H1 (cell line): ENCODE results near the gene EED. TPM values are rescaled to one million over a fixed set of nuclear protein-coding genes. Genes with fewer than 3 reads are reported as not detected.

ENCODE experiments used
- CTCF ChIA-PET: fragments of 300-600 bp; sonication (Branson Sonifier 250); formaldehyde crosslinking; loops from one replicate; lab custom pipeline; 2021; ENCODE audit not compliant: partially characterized antibody; lab: Charles Lee
- POLR2A ChIA-PET: fragments of 300-600 bp; sonication (Branson Sonifier 250); formaldehyde crosslinking; loops from one replicate; lab custom pipeline; 2021; ENCODE audit warnings: inconsistent platforms; ENCODE audit not compliant: partially characterized antibody; lab: Charles Lee
- DNase-seq, 2 experiments: peaks; one replicate each; pipeline versions ENCODE4 v3.0.0 to v3.0.0-alpha.2; 2010 to 2022; ENCODE audit warnings: low spot score in 2 of 2, low read depth in 1 of 2, mixed read lengths in 1 of 2
- FAIRE-seq: peaks from 2 replicates; lab custom pipeline; 2011; peaks lifted over from hg19 to GRCh38; lab: Jason Lieb, UNC
- H2AFZ ChIP-seq: 2 replicates; pipeline ENCODE4 v1.8.1; 2012; ENCODE audit warnings: low read length, inconsistent platforms
- H2AK5ac ChIP-seq: 2 replicates; pipeline ENCODE4 v1.6.1; 2013; ENCODE audit warnings: low read depth, low read length
- H2BK120ac ChIP-seq: replicated peaks from 2 replicates; pipeline ENCODE3; 2013; ENCODE audit warnings: low read depth, low read length, inconsistent platforms
- H2BK12ac ChIP-seq: 2 replicates; pipeline ENCODE4 v1.6.1; 2013; ENCODE audit warnings: low read depth, low read length
- H2BK15ac ChIP-seq: 2 replicates; pipeline ENCODE4 v1.6.1; 2013; ENCODE audit warnings: low read length
- H2BK20ac ChIP-seq: 2 replicates; pipeline ENCODE4 v1.6.1; 2013; ENCODE audit warnings: low read length
- H2BK5ac ChIP-seq: 2 replicates; pipeline ENCODE4 v1.6.1; 2013; ENCODE audit warnings: low read depth, low read length
- H3K14ac ChIP-seq: 2 replicates; pipeline ENCODE4 v1.6.1; 2013; ENCODE audit warnings: inconsistent platforms; ENCODE audit not compliant: insufficient read length
- H3K18ac ChIP-seq: 2 replicates; pipeline ENCODE4 v1.6.1; 2013; ENCODE audit warnings: low read length; ENCODE audit errors: extremely low read depth
- H3K23ac ChIP-seq: 2 replicates; pipeline ENCODE4 v1.6.1; 2013; ENCODE audit warnings: inconsistent platforms; ENCODE audit not compliant: insufficient read length
- H3K23me2 ChIP-seq: 2 replicates; pipeline ENCODE4 v1.6.1; 2013; ENCODE audit warnings: low read depth, low read length
- H3K27ac ChIP-seq: 2 replicates; pipeline ENCODE4 v1.6.1; 2011; ENCODE audit warnings: low read depth, low read length, inconsistent platforms
- H3K27me3 ChIP-seq, 4 experiments: replicated peaks in 1 of 4; 1 replicate in 1 of 4; 2 replicates in 3 of 4; pipeline versions ENCODE4 v1.6.1 to v1.8.1; 2011 to 2013; ENCODE audit warnings: low read length in 3 of 4, mild to moderate bottlenecking in 3 of 4, inconsistent platforms in 2 of 4, mixed read lengths in 2 of 4, moderate library complexity in 1 of 4; ENCODE audit not compliant: control insufficient read depth in 3 of 4, insufficient read depth in 3 of 4; ENCODE audit errors: extremely low read depth in 1 of 4
- H3K36me3 ChIP-seq, 4 experiments: 2 replicates each; pipeline versions ENCODE4 v1.6.1 to v1.8.1; 2011 to 2013; ENCODE audit warnings: mild to moderate bottlenecking in 4 of 4, low read length in 3 of 4, moderate library complexity in 2 of 4, control low read depth in 1 of 4, inconsistent platforms in 1 of 4; ENCODE audit not compliant: insufficient read depth in 4 of 4, control insufficient read depth in 2 of 4
- H3K4ac ChIP-seq: replicated peaks from 2 replicates; pipeline ENCODE3; 2013; ENCODE audit warnings: low read length, low read depth, mixed read lengths, inconsistent platforms; ENCODE audit not compliant: insufficient read length
- H3K4me1 ChIP-seq, 4 experiments: replicated peaks in 1 of 4; 1 replicate in 1 of 4; 2 replicates in 3 of 4; pipeline versions ENCODE4 v1.6.1 to v1.8.1; 2011 to 2013; ENCODE audit warnings: low read length in 3 of 4, inconsistent platforms in 2 of 4, mixed read lengths in 1 of 4; ENCODE audit not compliant: insufficient read depth in 4 of 4, control insufficient read depth in 3 of 4
- H3K4me2 ChIP-seq, 2 experiments: 2 replicates each; pipeline versions ENCODE4 v1.6.1 to v1.8.1; 2011 to 2013; ENCODE audit warnings: low read depth in 2 of 2, low read length in 2 of 2, control low read depth in 1 of 2, inconsistent platforms in 1 of 2, mild to moderate bottlenecking in 1 of 2; ENCODE audit not compliant: insufficient read depth in 1 of 2
- H3K4me3 ChIP-seq, 4 experiments: fragments of 200-600, 300-600 bp in 1 of 4; sonication (generic), shearing (Covaris generic), sonication (Bioruptor Twin) in 1 of 4; 2 replicates each; pipeline versions ENCODE4 v1.5.1 to v1.8.1; 2011 to 2016; ENCODE audit warnings: low read length in 4 of 4, low read depth in 3 of 4, control low read depth in 2 of 4, inconsistent platforms in 2 of 4, mild to moderate bottlenecking in 2 of 4, mixed read lengths in 1 of 4, moderate library complexity in 1 of 4; ENCODE audit not compliant: insufficient read depth in 2 of 4; ENCODE audit errors: extremely low read depth in 1 of 4
- H3K56ac ChIP-seq: replicated peaks from 2 replicates; pipeline ENCODE3; 2013; ENCODE audit warnings: low read depth, mild to moderate bottlenecking, mixed read lengths, low read length, inconsistent platforms; ENCODE audit not compliant: insufficient read length
- H3K79me1 ChIP-seq: 2 replicates; pipeline ENCODE4 v1.6.1; 2013; ENCODE audit warnings: low read depth, low read length, control low read depth
- H3K79me2 ChIP-seq, 2 experiments: 2 replicates each; pipeline versions ENCODE4 v1.6.1 to v1.8.1; 2012 to 2013; ENCODE audit warnings: low read length in 2 of 2, mild to moderate bottlenecking in 2 of 2, inconsistent platforms in 1 of 2; ENCODE audit not compliant: insufficient read depth in 2 of 2, control insufficient read depth in 1 of 2
- H3K9ac ChIP-seq, 4 experiments: replicated peaks in 1 of 4; 1 replicate in 1 of 4; 2 replicates in 3 of 4; pipeline versions ENCODE4 v1.6.1 to v1.8.1; 2011 to 2013; ENCODE audit warnings: low read depth in 3 of 4, low read length in 3 of 4, control low read depth in 2 of 4, mild to moderate bottlenecking in 2 of 4, moderate library complexity in 2 of 4, inconsistent platforms in 1 of 4; ENCODE audit errors: extremely low read depth in 1 of 4
- H3K9me3 ChIP-seq, 2 experiments: 2 replicates each; pipeline versions ENCODE4 v1.6.1 to v1.8.1; 2012 to 2013; ENCODE audit warnings: mild to moderate bottlenecking in 2 of 2, moderate library complexity in 2 of 2, control low read depth in 1 of 2, inconsistent platforms in 1 of 2, low read depth in 1 of 2, low read length in 1 of 2, mixed read lengths in 1 of 2; ENCODE audit not compliant: insufficient read depth in 2 of 2
- H4K20me1 ChIP-seq, 2 experiments: replicated peaks in 1 of 2; 2 replicates each; pipeline versions ENCODE3 to v1.8.1; 2011 to 2013; ENCODE audit warnings: inconsistent platforms in 2 of 2, low read length in 2 of 2, mild to moderate bottlenecking in 1 of 2; ENCODE audit not compliant: insufficient read depth in 2 of 2, control insufficient read depth in 1 of 2
- H4K5ac ChIP-seq: 2 replicates; pipeline ENCODE4 v1.6.1; 2013; ENCODE audit warnings: low read length, low read depth, mixed read lengths, inconsistent platforms; ENCODE audit not compliant: insufficient read length
- H4K8ac ChIP-seq: 2 replicates; pipeline ENCODE4 v1.8.0; 2013; ENCODE audit warnings: mild to moderate bottlenecking, moderate library complexity, low read length, inconsistent platforms; ENCODE audit not compliant: insufficient read depth; ENCODE audit errors: extremely low read depth
- H4K91ac ChIP-seq: replicated peaks from 2 replicates; pipeline ENCODE3; 2013; ENCODE audit warnings: low read length, mixed read lengths, inconsistent platforms; ENCODE audit not compliant: insufficient read length
- CHD1 ChIP-seq: IDR thresholded peaks from 2 replicates; pipeline ENCODE4 v1.6.1; 2012; ENCODE audit warnings: low read depth, low read length, improper control_type of control experiment
- FOSL1 ChIP-seq: IDR thresholded peaks from 2 replicates; pipeline ENCODE4 v1.6.1; 2011; ENCODE audit warnings: mild to moderate bottlenecking, low read depth, low read length, moderate library complexity; ENCODE audit not compliant: insufficient read depth
- MAFK ChIP-seq: IDR thresholded peaks from 2 replicates; pipeline ENCODE4 v1.6.1; 2012; ENCODE audit warnings: low read depth, mild to moderate bottlenecking, improper control_type of control experiment, low read length
- SIX5 ChIP-seq: IDR thresholded peaks from 2 replicates; pipeline ENCODE4 v1.6.1; 2011; ENCODE audit warnings: mild to moderate bottlenecking, low read depth, low read length
- SP1 ChIP-seq: IDR thresholded peaks from 2 replicates; pipeline ENCODE4 v1.6.1; 2011; ENCODE audit warnings: low read depth, low read length
- SP4 ChIP-seq: IDR thresholded peaks from 2 replicates; pipeline ENCODE4 v1.6.1; 2012; ENCODE audit warnings: low read length, inconsistent platforms
- WGBS, 2 experiments: shearing (Covaris generic) in 1 of 2; methylation state at CpG; one replicate each; pipeline versions ENCODE4 v1.1.6 to v1.1.7; 2013 to 2015; ENCODE audit warnings: low lambda C conversion rate in 2 of 2, mixed read lengths in 2 of 2, inconsistent platforms in 1 of 2, low coverage in 1 of 2, missing lambda C conversion rate in 1 of 2; ENCODE audit not compliant: insufficient replicate concordance in 2 of 2, insufficient coverage in 1 of 2, insufficient read length in 1 of 2; ENCODE audit errors: extremely low coverage in 1 of 2, missing lambda C conversion rate in 1 of 2; 5-methylcytosine and 5-hydroxymethylcytosine counted together
- polyA plus RNA-seq, 7 experiments: library from polyadenylated mRNA; depleted of rRNA in 3 of 7; stranded (reverse) in 5 of 7; unstranded in 2 of 7; fragments of >200 nt in 5 of 7; fragments of 200-250 nt in 2 of 7; gene quantifications; 1 replicate in 5 of 7; 2 replicates in 1 of 7; 4 replicates in 1 of 7; pipeline versions ENCODE4 v1.2.1 to v1.2.3, GENCODE V29; 2011 to 2013; ENCODE audit warnings: missing spikeins in 2 of 7, mixed read lengths in 2 of 7
- total RNA-seq: library from RNA; stranded (reverse); fragmentation: NEBNext Ultra II Directional; extraction: Animal tissue kit (Norgen Biotek cat#: 25700); gene quantifications from 2 replicates; pipeline ENCODE4 v1.2.1, GENCODE V29; 2021
- TF ChIP-seq, protein P1 (sequence below): IDR thresholded peaks from 2 replicates; pipeline ENCODE4 v1.6.1; 2012; ENCODE audit warnings: low read length, inconsistent platforms
- TF ChIP-seq, protein P2 (sequence below): IDR thresholded peaks from 2 replicates; pipeline ENCODE4 v1.6.1; 2012; ENCODE audit warnings: inconsistent platforms

EED gene
- total and polyA plus RNA-seq, 2 of the 8 experiments (the other 6 are each of a cell fraction or from before 2014, with no cell fraction given), result 12.6 to 26.9 TPM

DNA sequence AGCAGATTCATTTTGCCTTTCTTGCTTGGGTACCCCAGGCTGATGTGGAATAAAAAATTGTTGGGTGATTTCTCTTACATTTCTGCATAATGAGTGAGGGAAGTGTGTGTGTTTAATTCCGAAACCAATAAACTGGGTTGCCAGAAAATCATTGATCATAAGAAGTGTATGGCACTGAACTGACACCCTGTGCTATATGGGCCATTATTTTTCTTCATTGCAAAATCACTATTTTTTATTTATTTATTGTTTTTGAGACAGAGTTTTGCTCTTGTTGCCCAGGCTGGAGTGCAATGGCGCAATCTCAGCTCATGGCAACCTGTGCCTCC is 42.9 kb downstream of the EED start:
- WGBS, 2 experiments, result 100% methylated on average over 2 of the region's 2 CpGs; no CpG with 5 or more reads in 1 of the 2 experiments
- Histone ChIP-seq H3K18ac (no peak overlapping the region), H3K27me3 (no peaks in the 10 kb centered on the region), H3K27ac (no peak overlapping the region), H4K91ac (no peak overlapping the region), H2AK5ac (no peak overlapping the region), H3K36me3 (peaks cover 0 to 6% (median 0%) of the 10 kb centered on the region in 4 experiments; a peak in 1 of 8 replicates), H3K4me3 (no peak overlapping the region), H3K23me2 (no peaks in the 10 kb centered on the region), H3K4me2 (no peak overlapping the region), H3K79me1 (no peaks in the 10 kb centered on the region), H4K5ac (no peak overlapping the region), H3K79me2 (no peaks in the 10 kb centered on the region), H3K9me3 (no peaks in the 10 kb centered on the region), H2BK120ac (no peak overlapping the region), H3K14ac (no peak overlapping the region), H2BK5ac (no peak overlapping the region), H2AFZ (no peak overlapping the region), H3K9ac (no peak overlapping the region), H3K4me1 (peaks cover 0 to 3% (median 0%) of the 10 kb centered on the region in 4 experiments; a peak in 1 of 7 replicates), H2BK20ac (no peak overlapping the region), H3K56ac (no peak overlapping the region), H2BK15ac (no peak overlapping the region), H3K4ac (no peak overlapping the region), H3K23ac (no peak overlapping the region), H4K20me1 (no peaks in the 10 kb centered on the region), H4K8ac (no peak overlapping the region), H2BK12ac (no peak overlapping the region)
- POLR2A ChIA-PET, result no interaction called here
- no peak for DNase-seq
- no peak for FAIRE-seq
- CTCF ChIA-PET, result no interaction called here
- TF ChIP-seq MAFK (no peak), SIX5 (no peak), CHD1 (no peak), SP4 (no peak), SP1 (no peak), FOSL1 (no peak)
- TF ChIP-seq, protein P1, sequence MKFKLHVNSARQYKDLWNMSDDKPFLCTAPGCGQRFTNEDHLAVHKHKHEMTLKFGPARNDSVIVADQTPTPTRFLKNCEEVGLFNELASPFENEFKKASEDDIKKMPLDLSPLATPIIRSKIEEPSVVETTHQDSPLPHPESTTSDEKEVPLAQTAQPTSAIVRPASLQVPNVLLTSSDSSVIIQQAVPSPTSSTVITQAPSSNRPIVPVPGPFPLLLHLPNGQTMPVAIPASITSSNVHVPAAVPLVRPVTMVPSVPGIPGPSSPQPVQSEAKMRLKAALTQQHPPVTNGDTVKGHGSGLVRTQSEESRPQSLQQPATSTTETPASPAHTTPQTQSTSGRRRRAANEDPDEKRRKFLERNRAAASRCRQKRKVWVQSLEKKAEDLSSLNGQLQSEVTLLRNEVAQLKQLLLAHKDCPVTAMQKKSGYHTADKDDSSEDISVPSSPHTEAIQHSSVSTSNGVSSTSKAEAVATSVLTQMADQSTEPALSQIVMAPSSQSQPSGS, result no peak
- TF ChIP-seq, protein P2, sequence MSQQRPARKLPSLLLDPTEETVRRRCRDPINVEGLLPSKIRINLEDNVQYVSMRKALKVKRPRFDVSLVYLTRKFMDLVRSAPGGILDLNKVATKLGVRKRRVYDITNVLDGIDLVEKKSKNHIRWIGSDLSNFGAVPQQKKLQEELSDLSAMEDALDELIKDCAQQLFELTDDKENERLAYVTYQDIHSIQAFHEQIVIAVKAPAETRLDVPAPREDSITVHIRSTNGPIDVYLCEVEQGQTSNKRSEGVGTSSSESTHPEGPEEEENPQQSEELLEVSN, result no peak
